NB4 (cell line): ENCODE results near the gene ARFRP1.

Source experiments
- CTCF ChIP-seq: IDR thresholded peaks from one replicate; pipeline ENCODE4 v1.5.1; 2012; ENCODE audit warnings: low read depth, low read length
- POLR2A ChIP-seq: IDR thresholded peaks from 2 replicates; pipeline ENCODE4 v1.6.1; 2011; ENCODE audit warnings: mild to moderate bottlenecking; ENCODE audit not compliant: insufficient read length; ENCODE audit errors: extremely low read depth

GRCh38 chr20:63651942-63652191 is 55.9 kb downstream of the ARFRP1 start:
- TF ChIP-seq CTCF (no peak), POLR2A (no peak)
